HepG2 (cell line): ENCODE measurements around the gene TAL2. TPM values are rescaled to one million over a fixed set of nuclear protein-coding genes. Genes with fewer than 3 reads are reported as not detected.

Source experiments
- HNF4G ChIP-seq, 2 experiments: sonication (generic) in 1 of 2; formaldehyde crosslinking in 1 of 2; IDR thresholded peaks; 2 replicates each; pipeline versions ENCODE4 v1.4.0 to v1.6.1; 2011 to 2020; ENCODE audit warnings: borderline replicate concordance in 2 of 2, low read depth in 2 of 2, mild to moderate bottlenecking in 2 of 2, low read length in 1 of 2, missing genetic modification reagents in 1 of 2, moderate library complexity in 1 of 2
- ZNF446 ChIP-seq: sonication (generic); formaldehyde crosslinking; IDR thresholded peaks from 2 replicates; pipeline ENCODE4 v1.5.0; 2020; ENCODE audit warnings: mild to moderate bottlenecking, missing genetic modification reagents
- polyA plus RNA-seq, 8 experiments: library from polyadenylated mRNA; depleted of rRNA in 3 of 8; stranded (reverse) in 7 of 8; unstranded in 1 of 8; fragments of >200 nt; fragmentation: Illumina TruSeq in 4 of 8; extraction: Trizol in 4 of 8; gene quantifications; 2 replicates each; pipeline versions ENCODE4 v1.2.1 to v1.2.3, GENCODE V29; 2011 to 2016; ENCODE audit warnings: low read depth in 4 of 8, missing spikeins in 1 of 8, mixed read lengths in 1 of 8; ENCODE audit not compliant: insufficient read depth in 1 of 8
- total RNA-seq, 5 experiments: library from RNA; depleted of rRNA; stranded (reverse); fragments of >200 nt; fragmentation: Illumina TruSeq; extraction: Trizol; gene quantifications; 2 replicates each; pipeline ENCODE4 v1.2.3, GENCODE V29; 2016; ENCODE audit warnings: low read depth in 1 of 5
- TF ChIP-seq, protein P1 (sequence below), 2 experiments: fragments of 450-650 bp in 1 of 2; sonication (generic) in 1 of 2; formaldehyde crosslinking in 1 of 2; IDR thresholded peaks; 2 replicates each; pipeline versions ENCODE4 v1.6.1 to v1.8.0; 2016 to 2022; ENCODE audit warnings: antibody characterized with exemption in 1 of 2, mild to moderate bottlenecking in 1 of 2, missing genetic modification reagents in 1 of 2
- TF ChIP-seq, protein P2 (sequence below): IDR thresholded peaks from 2 replicates; pipeline ENCODE4 v1.6.1; 2016; ENCODE audit warnings: low read depth, borderline replicate concordance

TAL2 gene
- total and polyA plus RNA-seq, 2 of the 13 experiments (the other 11 are each of a cell fraction or from before 2014, with no cell fraction given): 0.22 TPM; not detected in 1

DNA sequence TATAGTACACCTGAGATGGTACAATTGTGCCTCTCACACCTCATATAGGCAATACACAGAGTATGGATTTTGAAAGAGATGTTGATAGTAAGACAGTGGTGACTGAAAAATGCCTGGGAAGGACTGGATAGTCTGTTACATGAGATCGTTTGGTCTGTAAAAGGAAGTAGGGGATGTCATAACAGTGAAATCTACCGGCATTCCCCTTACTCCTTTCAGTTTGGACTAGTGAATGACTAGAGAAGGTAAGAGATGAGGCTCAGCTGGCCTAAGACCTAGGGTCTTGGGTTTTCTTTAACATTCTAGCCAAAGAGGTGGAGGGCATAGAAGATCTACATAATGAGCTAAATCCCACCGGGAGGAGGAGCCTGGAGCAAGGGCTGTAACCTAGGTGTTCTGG is 8.1 kb downstream of the TAL2 start (continued):
- TF ChIP-seq, protein P1, sequence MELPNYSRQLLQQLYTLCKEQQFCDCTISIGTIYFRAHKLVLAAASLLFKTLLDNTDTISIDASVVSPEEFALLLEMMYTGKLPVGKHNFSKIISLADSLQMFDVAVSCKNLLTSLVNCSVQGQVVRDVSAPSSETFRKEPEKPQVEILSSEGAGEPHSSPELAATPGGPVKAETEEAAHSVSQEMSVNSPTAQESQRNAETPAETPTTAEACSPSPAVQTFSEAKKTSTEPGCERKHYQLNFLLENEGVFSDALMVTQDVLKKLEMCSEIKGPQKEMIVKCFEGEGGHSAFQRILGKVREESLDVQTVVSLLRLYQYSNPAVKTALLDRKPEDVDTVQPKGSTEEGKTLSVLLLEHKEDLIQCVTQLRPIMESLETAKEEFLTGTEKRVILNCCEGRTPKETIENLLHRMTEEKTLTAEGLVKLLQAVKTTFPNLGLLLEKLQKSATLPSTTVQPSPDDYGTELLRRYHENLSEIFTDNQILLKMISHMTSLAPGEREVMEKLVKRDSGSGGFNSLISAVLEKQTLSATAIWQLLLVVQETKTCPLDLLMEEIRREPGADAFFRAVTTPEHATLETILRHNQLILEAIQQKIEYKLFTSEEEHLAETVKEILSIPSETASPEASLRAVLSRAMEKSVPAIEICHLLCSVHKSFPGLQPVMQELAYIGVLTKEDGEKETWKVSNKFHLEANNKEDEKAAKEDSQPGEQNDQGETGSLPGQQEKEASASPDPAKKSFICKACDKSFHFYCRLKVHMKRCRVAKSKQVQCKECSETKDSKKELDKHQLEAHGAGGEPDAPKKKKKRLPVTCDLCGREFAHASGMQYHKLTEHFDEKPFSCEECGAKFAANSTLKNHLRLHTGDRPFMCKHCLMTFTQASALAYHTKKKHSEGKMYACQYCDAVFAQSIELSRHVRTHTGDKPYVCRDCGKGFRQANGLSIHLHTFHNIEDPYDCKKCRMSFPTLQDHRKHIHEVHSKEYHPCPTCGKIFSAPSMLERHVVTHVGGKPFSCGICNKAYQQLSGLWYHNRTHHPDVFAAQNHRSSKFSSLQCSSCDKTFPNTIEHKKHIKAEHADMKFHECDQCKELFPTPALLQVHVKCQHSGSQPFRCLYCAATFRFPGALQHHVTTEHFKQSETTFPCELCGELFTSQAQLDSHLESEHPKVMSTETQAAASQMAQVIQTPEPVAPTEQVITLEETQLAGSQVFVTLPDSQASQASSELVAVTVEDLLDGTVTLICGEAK (IDR thresholded peaks at IDR 0.05): no peak
- TF ChIP-seq, protein P1 (CRISPR knock-in tag; IDR thresholded peaks at IDR 0.05): no peak
- TF ChIP-seq ZNF446 (CRISPR knock-in tag) (no peak), HNF4G (IDR thresholded peaks at IDR 0.05; ENCODE audit: borderline replicate concordance, low read depth, low read length) (no peak), HNF4G (CRISPR knock-in tag; IDR thresholded peaks at IDR 0.05; ENCODE audit: borderline replicate concordance, low read depth) (no peak)
- TF ChIP-seq, protein P2, sequence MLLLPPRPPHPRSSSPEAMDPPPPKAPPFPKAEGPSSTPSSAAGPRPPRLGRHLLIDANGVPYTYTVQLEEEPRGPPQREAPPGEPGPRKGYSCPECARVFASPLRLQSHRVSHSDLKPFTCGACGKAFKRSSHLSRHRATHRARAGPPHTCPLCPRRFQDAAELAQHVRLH (CRISPR knock-in tag): no peak
